ENCODE data around the gene WDHD1.
A peak's percentile ranks its signal among the peaks of the same experiment; 100 is the strongest.
"Not testable (repeated sequence)": the region's sequence is repeated elsewhere in the genome, so short reads cannot be mapped to it uniquely, and the experiment has no call there.

WDHD1 gene

DNA sequence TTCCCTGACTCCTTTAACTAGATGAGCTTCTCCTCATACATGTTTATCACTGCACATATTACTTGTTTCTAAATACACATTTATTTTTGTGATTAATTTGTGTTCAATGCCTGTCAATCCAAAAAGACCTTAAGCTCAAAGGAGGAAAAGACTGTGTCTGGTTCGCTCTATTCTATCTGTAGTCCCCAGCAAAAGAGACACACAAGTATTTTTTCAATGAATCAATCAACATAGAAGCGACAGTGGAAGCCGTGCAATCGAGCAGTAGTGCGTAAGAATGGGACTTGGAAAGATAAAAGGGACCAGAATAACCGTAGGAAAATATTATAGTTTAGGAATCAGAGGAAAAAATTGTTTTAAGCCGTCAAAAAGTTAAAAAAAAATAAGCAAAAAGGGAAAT lies 951 bp downstream of the WDHD1 start:
- H3K27ac ChIP-seq (ENCODE audit: low read depth, low read length) = peak overlapping the region; percentile 68; the same call in 1 of the 2 replicates
- TF ChIP-seq, protein P1, sequence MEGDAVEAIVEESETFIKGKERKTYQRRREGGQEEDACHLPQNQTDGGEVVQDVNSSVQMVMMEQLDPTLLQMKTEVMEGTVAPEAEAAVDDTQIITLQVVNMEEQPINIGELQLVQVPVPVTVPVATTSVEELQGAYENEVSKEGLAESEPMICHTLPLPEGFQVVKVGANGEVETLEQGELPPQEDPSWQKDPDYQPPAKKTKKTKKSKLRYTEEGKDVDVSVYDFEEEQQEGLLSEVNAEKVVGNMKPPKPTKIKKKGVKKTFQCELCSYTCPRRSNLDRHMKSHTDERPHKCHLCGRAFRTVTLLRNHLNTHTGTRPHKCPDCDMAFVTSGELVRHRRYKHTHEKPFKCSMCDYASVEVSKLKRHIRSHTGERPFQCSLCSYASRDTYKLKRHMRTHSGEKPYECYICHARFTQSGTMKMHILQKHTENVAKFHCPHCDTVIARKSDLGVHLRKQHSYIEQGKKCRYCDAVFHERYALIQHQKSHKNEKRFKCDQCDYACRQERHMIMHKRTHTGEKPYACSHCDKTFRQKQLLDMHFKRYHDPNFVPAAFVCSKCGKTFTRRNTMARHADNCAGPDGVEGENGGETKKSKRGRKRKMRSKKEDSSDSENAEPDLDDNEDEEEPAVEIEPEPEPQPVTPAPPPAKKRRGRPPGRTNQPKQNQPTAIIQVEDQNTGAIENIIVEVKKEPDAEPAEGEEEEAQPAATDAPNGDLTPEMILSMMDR (IDR thresholded peaks at IDR 0.05; ENCODE audit: insufficient read depth, low read length, poor library complexity, severe bottlenecking) = no peak
- no peak for TF ChIP-seq EZH2phosphoT487 (conservative IDR thresholded peaks at IDR 0.05; ENCODE audit: low read length)
- no peaks in the 10 kb centered on the region for H3K27me3 ChIP-seq (ENCODE audit: low read length)
- peaks cover 3% of the 10 kb centered on the region; the same call in 1 of the 2 replicates for H3K36me3 ChIP-seq (ENCODE audit: low read length)
- peaks cover 21% of the 10 kb centered on the region; the same call in 1 of the 2 replicates for H4K20me1 ChIP-seq (ENCODE audit: low read depth, low read length)
- no peaks in the 10 kb centered on the region for H3K9me2 ChIP-seq (replicated peaks; ENCODE audit: insufficient read depth, low read length)
- no peak overlapping the region for H2AFZ ChIP-seq (ENCODE audit: low read depth, low read length, severe bottlenecking)
- H3F3A ChIP-seq (ENCODE audit: insufficient read depth) = no peaks in the 10 kb centered on the region
- H3K9ac ChIP-seq (ENCODE audit: low read length) = peak overlapping the region; percentile 92
- H3K79me2 ChIP-seq (ENCODE audit: insufficient read depth, low read length) = peaks cover 88% of the 10 kb centered on the region
- peak overlapping the region; percentile 91 for H3K4me2 ChIP-seq (ENCODE audit: low read depth, low read length, poor library complexity, severe bottlenecking)
- no peaks in the 10 kb centered on the region for H3K9me3 ChIP-seq (ENCODE audit: insufficient read depth, low read length)
- peak overlapping the region; percentile 97 for H3K4me3 ChIP-seq (ENCODE audit: insufficient read depth, low read length, poor library complexity, severe bottlenecking)

DNA sequence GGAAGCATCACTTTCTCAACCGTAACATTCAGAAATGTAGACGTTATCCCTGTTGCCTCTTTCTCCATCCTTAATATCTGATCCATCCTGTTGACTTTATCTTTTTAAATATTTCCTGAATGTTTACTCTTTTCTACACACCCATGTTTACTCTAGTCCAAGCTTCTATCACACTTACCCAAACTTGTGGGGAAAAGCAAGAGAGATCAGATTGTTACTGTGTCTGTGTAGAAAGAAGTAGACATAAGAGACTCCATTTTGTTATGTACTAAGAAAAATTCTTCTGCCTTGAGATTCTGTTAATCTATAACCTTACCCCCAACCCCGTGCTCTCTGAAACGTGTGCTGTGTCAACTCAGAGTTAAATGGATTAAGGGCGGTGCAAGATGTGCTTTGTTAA lies 2.5 kb downstream of the WDHD1 start:
- not testable (repeated sequence) for H3K27ac ChIP-seq (ENCODE audit: low read depth, low read length); H3K36me3 ChIP-seq (ENCODE audit: low read length); H2AFZ ChIP-seq (ENCODE audit: low read depth, low read length, severe bottlenecking); H3K9me3 ChIP-seq (ENCODE audit: insufficient read depth, low read length); H3K9me2 ChIP-seq (replicated peaks; ENCODE audit: insufficient read depth, low read length); H3K9ac ChIP-seq (ENCODE audit: low read length); H3K4me3 ChIP-seq (ENCODE audit: insufficient read depth, low read length, poor library complexity, severe bottlenecking); H3K4me2 ChIP-seq (ENCODE audit: low read depth, low read length, poor library complexity, severe bottlenecking); H3F3A ChIP-seq (ENCODE audit: insufficient read depth); H3K27me3 ChIP-seq (ENCODE audit: low read length)
- peaks cover 88% of the 10 kb centered on the region for H3K79me2 ChIP-seq (ENCODE audit: insufficient read depth, low read length)
- H4K20me1 ChIP-seq (ENCODE audit: low read depth, low read length) = peaks cover 10% of the 10 kb centered on the region; the same call in 1 of the 2 replicates

- Histone ChIP-seq H4K20me1 (ENCODE audit: low read depth, low read length) (0 out of 2 replicates have a peak, but pooled peaks cover 5% of the 10 kb centered on the region), H2AFZ (ENCODE audit: low read depth, low read length, severe bottlenecking) (no peak overlapping the region), H3K79me2 (ENCODE audit: insufficient read depth, low read length) (peaks cover 80% of the 10 kb centered on the region), H3K36me3 (ENCODE audit: low read length) (peaks cover 7% of the 10 kb centered on the region; the same call in 1 of the 2 replicates), H3K9ac (ENCODE audit: low read length) (no peak overlapping the region), H3K27me3 (ENCODE audit: low read length) (no peaks in the 10 kb centered on the region), H3K4me3 (ENCODE audit: insufficient read depth, low read length, poor library complexity, severe bottlenecking) (no peak overlapping the region), H3K27ac (ENCODE audit: low read depth, low read length) (no peak overlapping the region), H3F3A (ENCODE audit: insufficient read depth) (peaks cover 5% of the 10 kb centered on the region; the same call in 1 of the 2 replicates), H3K9me2 (replicated peaks; ENCODE audit: insufficient read depth, low read length) (no peaks in the 10 kb centered on the region), H3K9me3 (ENCODE audit: insufficient read depth, low read length) (no peaks in the 10 kb centered on the region), H3K4me2 (ENCODE audit: low read depth, low read length, poor library complexity, severe bottlenecking) (no peak overlapping the region)
- TF ChIP-seq, protein P1 (IDR thresholded peaks at IDR 0.05; ENCODE audit: insufficient read depth, low read length, poor library complexity, severe bottlenecking) = no peak
- TF ChIP-seq EZH2phosphoT487 (conservative IDR thresholded peaks at IDR 0.05; ENCODE audit: low read length) = no peak
Measured at GRCh38 chr14:55019968-55020554, 6.8 kb downstream of the WDHD1 start.

DNA sequence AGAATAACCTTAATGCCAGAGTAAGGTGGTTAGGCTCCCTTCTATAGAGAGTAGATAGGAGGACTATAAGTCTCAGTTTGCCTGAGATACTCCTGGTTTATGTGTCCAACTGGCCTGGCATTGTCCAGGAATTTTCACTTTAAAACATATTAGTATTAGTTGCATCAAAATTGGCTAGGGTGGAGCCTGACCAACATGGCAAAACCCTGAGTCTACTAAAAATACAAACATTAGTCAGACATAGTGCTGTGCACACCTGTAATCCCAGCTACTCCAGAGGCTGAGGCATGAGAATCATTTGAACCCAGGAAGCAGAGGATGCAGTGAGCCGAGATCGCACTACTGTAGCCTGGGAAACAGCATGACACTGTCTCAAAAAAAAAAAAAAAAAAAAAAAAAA lies 11.9 kb downstream of the WDHD1 start:
- H3K36me3 ChIP-seq (ENCODE audit: low read length) = peaks cover 34% of the 10 kb centered on the region
- no peak overlapping the region for H2AFZ ChIP-seq (ENCODE audit: low read depth, low read length, severe bottlenecking)
- no peaks in the 10 kb centered on the region for H3K27me3 ChIP-seq (ENCODE audit: low read length)
- H3K9me2 ChIP-seq (replicated peaks; ENCODE audit: insufficient read depth, low read length) = no peaks in the 10 kb centered on the region
- no peak overlapping the region for H3K9ac ChIP-seq (ENCODE audit: low read length)
- 0 out of 2 replicates have a peak, but pooled peaks cover 5% of the 10 kb centered on the region for H4K20me1 ChIP-seq (ENCODE audit: low read depth, low read length)
- peaks cover 67% of the 10 kb centered on the region for H3K79me2 ChIP-seq (ENCODE audit: insufficient read depth, low read length)
- TF ChIP-seq, protein P1 (IDR thresholded peaks at IDR 0.05; ENCODE audit: insufficient read depth, low read length, poor library complexity, severe bottlenecking) = no peak
- no peak for TF ChIP-seq EZH2phosphoT487 (conservative IDR thresholded peaks at IDR 0.05; ENCODE audit: low read length)
- H3K4me2 ChIP-seq (ENCODE audit: low read depth, low read length, poor library complexity, severe bottlenecking) = no peak overlapping the region
- peaks cover 5% of the 10 kb centered on the region; the same call in 1 of the 2 replicates for H3F3A ChIP-seq (ENCODE audit: insufficient read depth)
- H3K9me3 ChIP-seq (ENCODE audit: insufficient read depth, low read length) = no peaks in the 10 kb centered on the region
- H3K4me3 ChIP-seq (ENCODE audit: insufficient read depth, low read length, poor library complexity, severe bottlenecking) = no peak overlapping the region
- H3K27ac ChIP-seq (ENCODE audit: low read depth, low read length) = no peak overlapping the region

All from SU-DHL-6 (cell line).